ENCODE measurements around the gene PTP4A2. TPM values are rescaled to one million over a fixed set of nuclear protein-coding genes. Genes with fewer than 3 reads are reported as not detected.
A peak's percentile ranks its signal among the peaks of the same experiment; 100 is the strongest.
"Not testable (repeated sequence)": the region's sequence is repeated elsewhere in the genome, so short reads cannot be mapped to it uniquely, and the experiment has no call there.

PTP4A2 gene
- total and polyA plus RNA-seq, 12 donors, result 51.8 to 371 (median 177) TPM

DNA sequence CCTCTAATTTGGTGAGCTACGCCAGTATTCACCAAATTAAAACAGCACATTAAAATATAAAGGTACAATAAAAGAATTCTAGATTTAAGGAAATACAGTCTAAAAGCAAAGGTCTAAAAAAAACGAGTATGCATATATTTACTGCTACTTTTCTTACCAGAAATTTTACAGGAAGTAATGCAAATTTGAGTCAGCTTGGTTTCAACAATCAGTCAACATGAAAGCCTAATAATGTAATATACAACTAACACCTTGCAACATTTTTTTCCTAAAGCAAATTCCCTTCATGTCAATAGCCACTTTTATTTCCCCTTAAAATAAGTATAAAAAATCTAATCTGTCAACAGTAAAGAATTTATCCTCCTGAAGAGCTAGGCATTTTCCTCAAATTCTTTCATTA lies 11.9 kb downstream of the PTP4A2 start:
- Histone ChIP-seq H3K9me3 (replicated peaks in 1 of 3) (no peaks in the 10 kb centered on the region), H3K27me3 (no peaks in the 10 kb centered on the region), H3K4me3 (no peak overlapping the region), H3K4me1 (replicated peaks in 1 of 2) (peaks cover 37 to 95% of the 10 kb centered on the region in 2 donors), H3K27ac (no peak overlapping the region), H3K36me3 (replicated peaks in 1 of 2) (no peaks in the 10 kb centered on the region)
- TF ChIP-seq POLR2A (IDR thresholded peaks at IDR 0.05), result no peak
- TF ChIP-seq, protein P1, sequence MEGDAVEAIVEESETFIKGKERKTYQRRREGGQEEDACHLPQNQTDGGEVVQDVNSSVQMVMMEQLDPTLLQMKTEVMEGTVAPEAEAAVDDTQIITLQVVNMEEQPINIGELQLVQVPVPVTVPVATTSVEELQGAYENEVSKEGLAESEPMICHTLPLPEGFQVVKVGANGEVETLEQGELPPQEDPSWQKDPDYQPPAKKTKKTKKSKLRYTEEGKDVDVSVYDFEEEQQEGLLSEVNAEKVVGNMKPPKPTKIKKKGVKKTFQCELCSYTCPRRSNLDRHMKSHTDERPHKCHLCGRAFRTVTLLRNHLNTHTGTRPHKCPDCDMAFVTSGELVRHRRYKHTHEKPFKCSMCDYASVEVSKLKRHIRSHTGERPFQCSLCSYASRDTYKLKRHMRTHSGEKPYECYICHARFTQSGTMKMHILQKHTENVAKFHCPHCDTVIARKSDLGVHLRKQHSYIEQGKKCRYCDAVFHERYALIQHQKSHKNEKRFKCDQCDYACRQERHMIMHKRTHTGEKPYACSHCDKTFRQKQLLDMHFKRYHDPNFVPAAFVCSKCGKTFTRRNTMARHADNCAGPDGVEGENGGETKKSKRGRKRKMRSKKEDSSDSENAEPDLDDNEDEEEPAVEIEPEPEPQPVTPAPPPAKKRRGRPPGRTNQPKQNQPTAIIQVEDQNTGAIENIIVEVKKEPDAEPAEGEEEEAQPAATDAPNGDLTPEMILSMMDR (IDR thresholded peaks at IDR 0.05), result no peak
- intact Hi-C loops (cut with DNase I), result no loop called here
- WGBS, 4 donors, result 74 to 86% (median 75%) methylated on average over 2 of the region's 2 CpGs
- DNase-seq, result no peak

DNA sequence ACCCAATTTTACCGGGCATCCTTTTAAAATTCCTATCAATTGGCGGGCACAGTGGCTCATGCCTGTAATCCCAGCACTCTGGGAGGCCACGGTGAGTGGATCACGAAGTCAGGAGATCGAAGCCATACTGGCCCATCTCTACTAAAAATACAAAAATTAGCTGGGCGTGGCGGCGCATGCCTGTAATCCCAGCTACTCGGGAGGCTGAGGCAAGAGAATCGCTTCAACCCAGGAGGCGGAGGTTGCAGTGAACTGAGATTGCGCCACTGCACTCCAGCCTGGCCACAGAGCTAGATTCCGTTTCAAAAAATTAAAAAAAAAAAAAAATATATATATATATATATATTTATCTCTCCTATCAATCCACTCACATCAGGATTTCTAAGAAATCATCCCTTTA lies 12.3 kb downstream of the PTP4A2 start:
- DNase-seq; H3K4me3 ChIP-seq; intact Hi-C loops (cut with DNase I); H3K27me3 ChIP-seq; H3K9me3 ChIP-seq (replicated peaks in 1 of 3); H3K27ac ChIP-seq; H3K36me3 ChIP-seq (replicated peaks in 1 of 2): not testable (repeated sequence)
- peaks cover 34 to 95% of the 10 kb centered on the region in 2 donors for H3K4me1 ChIP-seq (replicated peaks in 1 of 2)
- 86 to 94% (median 90%) methylated on average over 13 of the region's 13 CpGs for WGBS, 4 donors

GRCh38 chr1:31924839-31925238 lies 13.3 kb downstream of the PTP4A2 start:
- peaks cover 30 to 90% of the 10 kb centered on the region in 2 donors for H3K4me1 ChIP-seq (replicated peaks in 1 of 2)

GRCh38 chr1:31923901-31924535 lies 14.2 kb downstream of the PTP4A2 start:
- TF ChIP-seq POLR2A (IDR thresholded peaks at IDR 0.05), result no peak
- TF ChIP-seq, protein P1 (IDR thresholded peaks at IDR 0.05), result no peak
- H3K36me3 ChIP-seq (replicated peaks in 1 of 2), result no peaks in the 10 kb centered on the region
- H3K9me3 ChIP-seq (replicated peaks in 1 of 3), result no peaks in the 10 kb centered on the region
- intact Hi-C loops (cut with DNase I), result no loop called here
- WGBS, 4 donors, result 61 to 69% (median 67%) methylated on average over 2 of the region's 2 CpGs
- no peaks in the 10 kb centered on the region for H3K27me3 ChIP-seq
- no peak overlapping the region for H3K27ac ChIP-seq
- DNase-seq, result no peak
- H3K4me1 ChIP-seq (replicated peaks in 1 of 2), result peaks cover 28 to 82% of the 10 kb centered on the region in 2 donors
- H3K4me3 ChIP-seq, result peak overlapping the region in 1 of 4 donors; percentile 8

More at GRCh38 chr1:31924839-31925238, 13.3 kb downstream of the PTP4A2 start:
- Histone ChIP-seq H3K36me3 (replicated peaks in 1 of 2) (no peaks in the 10 kb centered on the region), H3K4me3 (no peak overlapping the region), H3K27ac (no peak overlapping the region), H3K9me3 (replicated peaks in 1 of 3) (no peaks in the 10 kb centered on the region), H3K27me3 (no peaks in the 10 kb centered on the region)
- TF ChIP-seq, protein P1 (IDR thresholded peaks at IDR 0.05), result no peak
- TF ChIP-seq POLR2A (IDR thresholded peaks at IDR 0.05), result no peak
- intact Hi-C loops (cut with DNase I), result no loop called here
- 4 to 16% (median 7%) methylated on average over 1 of the region's 1 CpG for WGBS, 4 donors
- DNase-seq, result peak in 1 of 7 donors; percentile 48

DNA sequence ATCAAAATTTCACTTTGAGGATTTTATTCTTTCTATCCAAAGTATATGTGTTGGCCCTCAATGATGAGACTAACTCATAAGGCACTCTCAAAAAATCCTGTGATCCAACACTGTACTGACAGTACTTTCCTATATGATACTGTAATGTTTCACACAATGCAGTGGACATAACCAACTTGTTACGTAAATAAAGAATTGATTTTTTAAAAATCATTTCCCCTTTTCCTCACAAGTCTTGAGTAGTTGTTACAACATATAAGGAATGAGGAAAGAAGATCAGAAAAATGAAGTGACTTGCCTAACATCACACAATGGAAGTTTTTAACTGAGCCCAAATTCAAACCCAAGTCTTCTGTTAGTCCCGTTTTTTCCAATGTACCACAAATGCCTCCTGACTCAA lies 17.2 kb downstream of the PTP4A2 start:
- intact Hi-C loops (cut with DNase I), result no loop called here
- no peak overlapping the region for H3K27ac ChIP-seq
- no peak for DNase-seq
- no peak overlapping the region for H3K4me3 ChIP-seq
- H3K36me3 ChIP-seq (replicated peaks in 1 of 2), result peaks cover 0 to 11% of the 10 kb centered on the region in 2 donors
- 64 to 77% (median 69%) methylated on average over 2 of the region's 2 CpGs for WGBS, 4 donors
- no peaks in the 10 kb centered on the region for H3K27me3 ChIP-seq
- peaks cover 20 to 51% of the 10 kb centered on the region in 2 donors for H3K4me1 ChIP-seq (replicated peaks in 1 of 2)
- TF ChIP-seq, protein P1 (IDR thresholded peaks at IDR 0.05), result no peak
- no peak for TF ChIP-seq POLR2A (IDR thresholded peaks at IDR 0.05)
- no peaks in the 10 kb centered on the region for H3K9me3 ChIP-seq (replicated peaks in 1 of 3)

All from adrenal gland (tissue), 12 donors.